GM18507 (cell line): ENCODE results near the gene IFT52.
"Not testable (repeated sequence)": the region's sequence is repeated elsewhere in the genome, so short reads cannot be mapped to it uniquely, and the experiment has no call there.

Source experiments
- DNase-seq: peaks from one replicate; pipeline ENCODE4 v3.0.0; 2011; ENCODE audit warnings: low read depth; ENCODE audit not compliant: insufficient read length; ENCODE audit errors: extremely low spot score
- FAIRE-seq: peaks from 2 replicates; lab custom pipeline; 2011; peaks lifted over from hg19 to GRCh38; lab: Jason Lieb, UNC

Gene IFT52

GRCh38 chr20:43607278-43607677, 16.5 kb downstream of the IFT52 start:
- not testable (repeated sequence) for DNase-seq, FAIRE-seq

- FAIRE-seq (no peak), DNase-seq (no peak)
Observed at GRCh38 chr20:43631598-43631997, 40.9 kb downstream of the IFT52 start.

- no peak for DNase-seq
- no peak for FAIRE-seq
Observed at GRCh38 chr20:43636429-43636828, 45.7 kb downstream of the IFT52 start.

GRCh38 chr20:43642548-43642947, 51.8 kb downstream of the IFT52 start:
- DNase-seq = no peak
- no peak for FAIRE-seq

DNA sequence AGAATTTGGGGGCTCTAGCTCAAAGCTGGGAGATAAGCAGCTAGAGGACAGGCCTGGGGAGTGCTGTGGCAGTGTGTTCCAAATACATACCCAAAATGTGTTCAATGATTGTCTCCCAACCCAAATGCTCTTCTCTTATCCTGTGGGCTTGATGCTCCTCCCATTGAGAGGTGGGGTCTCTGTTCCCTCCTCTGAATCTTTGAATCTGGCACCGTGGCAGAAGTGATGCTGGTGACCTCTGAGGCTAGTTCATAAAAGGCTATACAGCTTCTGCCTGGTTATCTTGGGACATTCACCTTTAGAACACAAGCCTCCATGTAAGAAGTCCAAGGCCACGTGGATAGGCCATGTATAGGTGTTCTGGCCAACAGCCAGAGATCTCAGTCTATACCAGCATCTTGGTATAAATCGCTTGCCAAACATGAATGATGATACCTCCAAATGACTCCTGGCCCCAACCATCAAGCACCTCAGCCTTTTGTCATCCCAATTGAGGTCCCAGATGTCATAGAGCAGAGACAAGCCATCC, 60.3 kb downstream of the IFT52 start:
- FAIRE-seq = no peak

GRCh38 chr20:43651650-43652184, 61.0 kb downstream of the IFT52 start:
- DNase-seq, FAIRE-seq: not testable (repeated sequence)

More for the DNA sequence above, 60.3 kb downstream of the IFT52 start:
- DNase-seq = no peak

- DNase-seq (no peak), FAIRE-seq (no peak)
Observed at GRCh38 chr20:43653966-43654365, 63.2 kb downstream of the IFT52 start.

- not testable (repeated sequence) for DNase-seq, FAIRE-seq
Observed at GRCh38 chr20:43655176-43655575, 64.4 kb downstream of the IFT52 start.

DNA sequence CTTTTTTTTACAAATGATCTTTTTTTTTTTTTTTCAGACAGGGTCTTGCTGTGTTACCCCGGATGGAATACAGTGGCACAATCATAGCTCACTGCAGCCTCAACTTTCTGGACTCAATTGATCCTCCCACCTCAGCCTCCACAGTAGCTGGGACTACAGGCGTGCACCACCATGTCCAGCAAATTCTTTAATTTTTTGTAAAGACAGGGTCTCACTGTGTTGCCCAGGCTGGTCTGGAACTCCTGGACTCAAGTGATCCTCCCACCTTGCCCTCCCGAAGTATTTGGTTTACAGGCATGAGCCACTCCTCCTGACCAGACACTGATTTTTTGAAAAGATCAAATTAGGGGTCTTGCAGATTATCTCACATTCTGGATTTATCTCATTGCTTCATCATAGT, 65.2 kb downstream of the IFT52 start:
- no peak for DNase-seq
- FAIRE-seq = no peak

DNA sequence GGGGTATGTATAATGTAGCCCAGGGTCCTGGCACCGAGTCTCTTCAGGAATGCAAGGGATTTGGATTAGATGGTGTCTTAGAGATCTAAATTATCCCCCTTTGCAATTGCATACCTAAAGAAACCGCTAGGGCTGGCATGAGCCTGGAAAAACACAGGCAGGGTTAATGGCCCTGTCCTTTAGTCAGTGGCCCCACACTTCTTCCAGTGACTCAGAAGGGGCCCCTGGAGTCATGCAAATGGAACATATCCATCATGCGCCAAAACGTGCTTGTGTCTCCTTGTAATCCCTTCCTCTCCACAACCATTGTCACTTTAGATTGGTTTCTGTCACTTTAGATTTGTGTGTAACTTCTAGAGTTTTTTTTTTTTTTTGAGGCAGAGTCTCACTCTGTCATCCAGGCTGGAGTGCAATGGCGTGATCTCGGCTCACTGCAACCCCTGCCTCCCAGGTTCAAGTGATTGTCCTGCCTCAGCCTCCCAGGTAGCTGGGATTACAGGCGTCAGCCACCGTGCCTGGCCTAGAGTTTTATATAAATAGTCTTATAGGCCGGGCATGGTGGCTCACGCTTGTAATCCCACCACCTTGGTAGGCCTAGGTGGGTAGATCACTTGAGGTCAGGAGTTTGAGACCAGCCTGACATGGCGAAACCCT, 67.5 kb downstream of the IFT52 start:
- no peak for FAIRE-seq
- DNase-seq = no peak

DNA sequence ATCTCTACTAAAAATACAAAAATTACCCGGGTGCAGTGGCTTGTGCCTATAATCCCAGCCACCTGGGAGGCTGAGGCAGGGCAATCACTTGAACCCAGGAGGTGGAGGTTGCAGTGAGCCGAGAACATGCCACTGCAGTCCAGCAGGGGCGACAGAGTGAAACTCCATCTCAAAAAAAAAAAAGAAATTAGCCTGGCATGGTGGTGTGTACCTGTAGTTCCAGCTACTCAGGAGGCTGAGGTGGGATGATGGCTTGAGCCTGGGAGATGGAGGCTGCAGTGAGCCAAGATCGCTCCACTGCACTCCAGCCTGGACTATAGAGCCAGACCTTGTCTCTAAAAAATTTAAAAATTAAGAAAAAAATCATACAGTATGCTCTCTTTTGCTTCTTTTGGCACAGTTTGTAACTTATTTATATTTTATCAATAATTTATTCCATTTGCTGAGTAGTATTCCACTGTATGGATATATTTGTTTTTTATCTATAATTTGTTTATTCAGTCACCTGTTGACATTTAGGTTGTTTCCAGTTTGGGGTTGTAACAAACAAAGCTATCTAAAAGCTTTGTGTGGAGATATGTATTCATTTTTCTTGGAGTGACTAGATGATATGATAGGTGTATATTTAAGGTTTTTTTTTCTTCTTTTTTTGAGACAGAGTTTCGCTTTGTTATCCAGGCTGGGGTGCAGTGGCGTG, 68.1 kb downstream of the IFT52 start:
- FAIRE-seq = no peak
- DNase-seq = no peak

DNA sequence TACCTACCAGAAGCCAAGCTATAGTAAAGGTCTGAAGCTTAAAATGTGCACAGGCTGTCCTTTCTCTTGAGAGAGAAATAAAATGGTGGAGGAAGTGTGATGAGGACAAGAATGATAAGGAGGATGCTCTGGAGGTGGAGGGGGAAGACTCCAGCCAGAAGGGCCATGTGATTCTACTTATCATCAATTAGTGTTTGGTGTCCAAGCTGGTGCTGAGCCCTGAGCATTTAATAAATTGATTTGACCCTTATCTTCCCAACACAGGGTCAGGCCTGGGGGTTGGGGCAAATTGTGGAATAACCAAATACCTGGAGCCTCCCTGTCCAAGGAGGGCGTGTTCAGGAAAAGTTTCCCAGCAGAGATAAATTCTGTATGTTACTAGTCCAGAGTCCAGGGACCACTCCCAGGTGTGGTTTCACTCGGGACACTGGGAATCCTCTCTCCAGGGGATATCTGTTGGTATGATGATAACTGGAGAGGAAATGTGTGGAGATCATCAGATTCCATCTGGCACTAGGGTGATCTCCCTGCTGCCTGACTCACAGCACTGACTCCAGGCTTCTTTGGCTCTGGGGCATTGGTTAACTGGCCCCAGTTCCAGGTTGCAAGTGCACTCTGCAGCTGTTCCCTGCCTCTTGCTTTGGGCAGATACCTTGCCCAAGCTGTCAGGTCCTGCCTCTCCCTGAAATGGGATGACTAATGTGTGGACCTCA, 72.4 kb downstream of the IFT52 start:
- DNase-seq = no peak
- FAIRE-seq = no peak

- DNase-seq (no peak), FAIRE-seq (no peak)
Observed at GRCh38 chr20:43665466-43666176, 74.9 kb downstream of the IFT52 start.

DNA sequence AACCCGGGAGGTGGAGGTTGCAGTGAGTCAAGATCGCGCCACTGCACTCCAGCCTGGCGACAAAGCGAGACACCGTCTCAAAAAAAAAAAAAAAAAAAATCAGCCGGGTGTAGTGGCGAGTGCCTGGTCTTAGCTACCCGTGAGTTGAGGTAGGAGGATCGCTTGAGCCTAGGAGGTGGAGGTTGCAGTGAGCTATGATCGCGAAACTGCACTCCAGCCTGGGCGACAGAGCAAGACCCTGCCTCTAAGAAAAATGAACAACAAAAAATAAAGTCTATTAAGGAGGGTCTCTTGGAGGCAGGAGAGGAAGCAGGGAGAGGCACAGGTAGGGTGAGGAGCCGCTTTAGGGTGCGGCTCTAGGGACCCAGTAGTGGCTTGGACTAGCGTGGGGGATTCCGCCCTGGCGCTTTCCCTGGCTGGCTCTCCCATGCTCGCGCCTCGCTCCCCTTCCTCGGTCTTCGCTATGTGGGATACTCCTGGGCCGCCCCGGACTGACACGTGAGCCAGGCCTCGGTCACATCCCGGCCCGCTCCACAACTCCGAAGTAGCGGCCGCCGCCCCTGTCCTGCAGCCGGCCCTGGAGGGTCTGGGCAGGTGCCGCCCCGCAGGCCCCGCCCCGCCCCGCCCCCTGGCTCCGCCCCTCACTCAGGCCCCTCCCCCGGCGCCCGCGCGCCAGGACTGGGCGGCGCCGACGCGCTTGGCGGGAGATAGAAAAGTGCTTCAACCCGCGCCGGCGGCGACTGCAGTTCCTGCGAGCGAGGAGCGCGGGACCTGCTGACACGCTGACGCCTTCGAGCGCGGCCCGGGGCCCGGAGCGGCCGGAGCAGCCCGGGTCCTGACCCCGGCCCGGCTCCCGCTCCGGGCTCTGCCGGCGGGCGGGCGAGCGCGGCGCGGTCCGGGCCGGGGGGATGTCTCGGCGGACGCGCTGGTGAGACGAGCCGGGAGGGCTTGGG, 75.9 kb downstream of the IFT52 start, which contains the start of gene MYBL2:
Gene MYBL2, plus strand, starts transcription at position 739 of the 953 bp plus-strand sequence. Its CDS starts 170 bp downstream, at position 909.
- no peak for FAIRE-seq
- DNase-seq = peak; percentile 80

GRCh38 chr20:43667341-43668132, 76.8 kb downstream of the IFT52 start:
- no peak for DNase-seq
- peak; percentile 77 for FAIRE-seq

GRCh38 chr20:43669332-43669731, 78.6 kb downstream of the IFT52 start:
- DNase-seq = no peak
- no peak for FAIRE-seq

DNA sequence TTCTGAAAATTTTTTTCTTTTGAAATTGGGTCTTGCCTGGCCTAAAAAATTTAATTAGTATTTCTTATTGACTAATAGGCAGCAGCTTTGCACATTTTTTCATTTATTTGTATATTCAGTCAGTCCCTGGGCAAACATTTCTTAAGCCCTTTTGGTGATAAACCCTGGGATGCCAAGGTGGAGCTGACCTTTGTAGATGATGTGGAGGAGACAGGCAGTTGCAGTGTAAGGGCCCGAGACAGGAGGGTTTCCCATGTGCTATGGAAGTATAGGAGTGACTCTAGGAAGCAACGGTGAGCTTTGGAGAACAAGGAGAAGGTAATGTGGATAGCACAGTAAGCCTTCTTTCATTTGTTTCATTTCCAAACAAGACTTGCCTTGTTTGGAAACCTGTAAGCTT, 79.7 kb downstream of the IFT52 start:
- FAIRE-seq (no peak), DNase-seq (no peak)

GRCh38 chr20:43676368-43676767, 85.6 kb downstream of the IFT52 start:
- DNase-seq (no peak), FAIRE-seq (no peak)
